HG03565 (cell line): ENCODE data around the gene GDF7.
A peak's percentile ranks its signal among the peaks of the same experiment; 100 is the strongest.

Source experiments
- ATAC-seq: cut with Tn5 transposase; IDR thresholded peaks from one replicate; pipeline ENCODE4 v1.9.1; 2021; ENCODE audit warnings: mild to moderate bottlenecking, moderate library complexity; ENCODE audit not compliant: unreplicated experiment

The GDF7 gene

GRCh38 chr2:20643060-20643459, 23.9 kb upstream of the GDF7 start:
- ATAC-seq: no peak

- ATAC-seq: no peak
Observed at GRCh38 chr2:20643826-20644225, 23.1 kb upstream of the GDF7 start.

- no peak for ATAC-seq
Observed at GRCh38 chr2:20645301-20645701, 21.6 kb upstream of the GDF7 start.

- ATAC-seq: no peak
Observed at GRCh38 chr2:20645761-20646160, 21.2 kb upstream of the GDF7 start.

- no peak for ATAC-seq
Observed at GRCh38 chr2:20646446-20646845, 20.5 kb upstream of the GDF7 start.

- no peak for ATAC-seq
Observed at GRCh38 chr2:20647211-20647610, 19.7 kb upstream of the GDF7 start.

GRCh38 chr2:20647738-20648137, 19.2 kb upstream of the GDF7 start:
- no peak for ATAC-seq

GRCh38 chr2:20648206-20648605, 18.7 kb upstream of the GDF7 start:
- no peak for ATAC-seq

GRCh38 chr2:20648831-20649230, 18.1 kb upstream of the GDF7 start:
- ATAC-seq: no peak

- no peak for ATAC-seq
Observed at GRCh38 chr2:20649576-20649975, 17.4 kb upstream of the GDF7 start.

- no peak for ATAC-seq
Observed at GRCh38 chr2:20649976-20650375, 17.0 kb upstream of the GDF7 start.

- ATAC-seq: no peak
Observed at GRCh38 chr2:20650393-20650876, 16.5 kb upstream of the GDF7 start.

- peak; percentile 94 for ATAC-seq
Observed at GRCh38 chr2:20650877-20651730, 15.8 kb upstream of the GDF7 start, which contains the start of gene HS1BP3. HS1BP3 (minus strand) TSS chr2:20651098; CDS start chr2:20651063, 35 bp downstream.

- no peak for ATAC-seq
Observed at GRCh38 chr2:20651731-20652099, 15.2 kb upstream of the GDF7 start.

GRCh38 chr2:20652141-20652540, 14.8 kb upstream of the GDF7 start:
- ATAC-seq: no peak

GRCh38 chr2:20652673-20653575, 14.0 kb upstream of the GDF7 start:
- no peak for ATAC-seq

- no peak for ATAC-seq
Observed at GRCh38 chr2:20653695-20654534, 13.0 kb upstream of the GDF7 start.

- no peak for ATAC-seq
Observed at GRCh38 chr2:20654535-20654813, 12.5 kb upstream of the GDF7 start.

GRCh38 chr2:20656561-20656960, 10.4 kb upstream of the GDF7 start:
- no peak for ATAC-seq

- ATAC-seq: no peak
Observed at GRCh38 chr2:20657522-20658235, 9.3 kb upstream of the GDF7 start.
